H1 (cell line): ENCODE data around the gene INPP4B. TPM values are rescaled to one million over a fixed set of nuclear protein-coding genes. Genes with fewer than 3 reads are reported as not detected.

Source experiments
- CTCF ChIA-PET: fragments of 300-600 bp; sonication (Branson Sonifier 250); formaldehyde crosslinking; loops from one replicate; lab custom pipeline; 2021; ENCODE audit not compliant: partially characterized antibody; lab: Charles Lee
- POLR2A ChIA-PET: fragments of 300-600 bp; sonication (Branson Sonifier 250); formaldehyde crosslinking; loops from one replicate; lab custom pipeline; 2021; ENCODE audit warnings: inconsistent platforms; ENCODE audit not compliant: partially characterized antibody; lab: Charles Lee
- DNase-seq, 2 experiments: peaks; one replicate each; pipeline versions ENCODE4 v3.0.0 to v3.0.0-alpha.2; 2010 to 2022; ENCODE audit warnings: low spot score in 2 of 2, low read depth in 1 of 2, mixed read lengths in 1 of 2
- FAIRE-seq: peaks from 2 replicates; lab custom pipeline; 2011; peaks lifted over from hg19 to GRCh38; lab: Jason Lieb, UNC
- H2AFZ ChIP-seq: 2 replicates; pipeline ENCODE4 v1.8.1; 2012; ENCODE audit warnings: low read length, inconsistent platforms
- H2AK5ac ChIP-seq: 2 replicates; pipeline ENCODE4 v1.6.1; 2013; ENCODE audit warnings: low read depth, low read length
- H2BK120ac ChIP-seq: replicated peaks from 2 replicates; pipeline ENCODE3; 2013; ENCODE audit warnings: low read depth, low read length, inconsistent platforms
- H2BK12ac ChIP-seq: 2 replicates; pipeline ENCODE4 v1.6.1; 2013; ENCODE audit warnings: low read depth, low read length
- H2BK15ac ChIP-seq: 2 replicates; pipeline ENCODE4 v1.6.1; 2013; ENCODE audit warnings: low read length
- H2BK20ac ChIP-seq: 2 replicates; pipeline ENCODE4 v1.6.1; 2013; ENCODE audit warnings: low read length
- H2BK5ac ChIP-seq: 2 replicates; pipeline ENCODE4 v1.6.1; 2013; ENCODE audit warnings: low read depth, low read length
- H3K14ac ChIP-seq: 2 replicates; pipeline ENCODE4 v1.6.1; 2013; ENCODE audit warnings: inconsistent platforms; ENCODE audit not compliant: insufficient read length
- H3K18ac ChIP-seq: 2 replicates; pipeline ENCODE4 v1.6.1; 2013; ENCODE audit warnings: low read length; ENCODE audit errors: extremely low read depth
- H3K23ac ChIP-seq: 2 replicates; pipeline ENCODE4 v1.6.1; 2013; ENCODE audit warnings: inconsistent platforms; ENCODE audit not compliant: insufficient read length
- H3K23me2 ChIP-seq: 2 replicates; pipeline ENCODE4 v1.6.1; 2013; ENCODE audit warnings: low read depth, low read length
- H3K27ac ChIP-seq: 2 replicates; pipeline ENCODE4 v1.6.1; 2011; ENCODE audit warnings: low read depth, low read length, inconsistent platforms
- H3K27me3 ChIP-seq, 4 experiments: replicated peaks in 1 of 4; 1 replicate in 1 of 4; 2 replicates in 3 of 4; pipeline versions ENCODE4 v1.6.1 to v1.8.1; 2011 to 2013; ENCODE audit warnings: low read length in 3 of 4, mild to moderate bottlenecking in 3 of 4, inconsistent platforms in 2 of 4, mixed read lengths in 2 of 4, moderate library complexity in 1 of 4; ENCODE audit not compliant: control insufficient read depth in 3 of 4, insufficient read depth in 3 of 4; ENCODE audit errors: extremely low read depth in 1 of 4
- H3K36me3 ChIP-seq, 4 experiments: 2 replicates each; pipeline versions ENCODE4 v1.6.1 to v1.8.1; 2011 to 2013; ENCODE audit warnings: mild to moderate bottlenecking in 4 of 4, low read length in 3 of 4, moderate library complexity in 2 of 4, control low read depth in 1 of 4, inconsistent platforms in 1 of 4; ENCODE audit not compliant: insufficient read depth in 4 of 4, control insufficient read depth in 2 of 4
- H3K4ac ChIP-seq: replicated peaks from 2 replicates; pipeline ENCODE3; 2013; ENCODE audit warnings: low read length, low read depth, mixed read lengths, inconsistent platforms; ENCODE audit not compliant: insufficient read length
- H3K4me1 ChIP-seq, 4 experiments: replicated peaks in 1 of 4; 1 replicate in 1 of 4; 2 replicates in 3 of 4; pipeline versions ENCODE4 v1.6.1 to v1.8.1; 2011 to 2013; ENCODE audit warnings: low read length in 3 of 4, inconsistent platforms in 2 of 4, mixed read lengths in 1 of 4; ENCODE audit not compliant: insufficient read depth in 4 of 4, control insufficient read depth in 3 of 4
- H3K4me2 ChIP-seq, 2 experiments: 2 replicates each; pipeline versions ENCODE4 v1.6.1 to v1.8.1; 2011 to 2013; ENCODE audit warnings: low read depth in 2 of 2, low read length in 2 of 2, control low read depth in 1 of 2, inconsistent platforms in 1 of 2, mild to moderate bottlenecking in 1 of 2; ENCODE audit not compliant: insufficient read depth in 1 of 2
- H3K4me3 ChIP-seq, 4 experiments: fragments of 200-600, 300-600 bp in 1 of 4; sonication (generic), shearing (Covaris generic), sonication (Bioruptor Twin) in 1 of 4; 2 replicates each; pipeline versions ENCODE4 v1.5.1 to v1.8.1; 2011 to 2016; ENCODE audit warnings: low read length in 4 of 4, low read depth in 3 of 4, control low read depth in 2 of 4, inconsistent platforms in 2 of 4, mild to moderate bottlenecking in 2 of 4, mixed read lengths in 1 of 4, moderate library complexity in 1 of 4; ENCODE audit not compliant: insufficient read depth in 2 of 4; ENCODE audit errors: extremely low read depth in 1 of 4
- H3K56ac ChIP-seq: replicated peaks from 2 replicates; pipeline ENCODE3; 2013; ENCODE audit warnings: low read depth, mild to moderate bottlenecking, mixed read lengths, low read length, inconsistent platforms; ENCODE audit not compliant: insufficient read length
- H3K79me1 ChIP-seq: 2 replicates; pipeline ENCODE4 v1.6.1; 2013; ENCODE audit warnings: low read depth, low read length, control low read depth
- H3K79me2 ChIP-seq, 2 experiments: 2 replicates each; pipeline versions ENCODE4 v1.6.1 to v1.8.1; 2012 to 2013; ENCODE audit warnings: low read length in 2 of 2, mild to moderate bottlenecking in 2 of 2, inconsistent platforms in 1 of 2; ENCODE audit not compliant: insufficient read depth in 2 of 2, control insufficient read depth in 1 of 2
- H3K9ac ChIP-seq, 4 experiments: replicated peaks in 1 of 4; 1 replicate in 1 of 4; 2 replicates in 3 of 4; pipeline versions ENCODE4 v1.6.1 to v1.8.1; 2011 to 2013; ENCODE audit warnings: low read depth in 3 of 4, low read length in 3 of 4, control low read depth in 2 of 4, mild to moderate bottlenecking in 2 of 4, moderate library complexity in 2 of 4, inconsistent platforms in 1 of 4; ENCODE audit errors: extremely low read depth in 1 of 4
- H3K9me3 ChIP-seq, 2 experiments: 2 replicates each; pipeline versions ENCODE4 v1.6.1 to v1.8.1; 2012 to 2013; ENCODE audit warnings: mild to moderate bottlenecking in 2 of 2, moderate library complexity in 2 of 2, control low read depth in 1 of 2, inconsistent platforms in 1 of 2, low read depth in 1 of 2, low read length in 1 of 2, mixed read lengths in 1 of 2; ENCODE audit not compliant: insufficient read depth in 2 of 2
- H4K20me1 ChIP-seq, 2 experiments: replicated peaks in 1 of 2; 2 replicates each; pipeline versions ENCODE3 to v1.8.1; 2011 to 2013; ENCODE audit warnings: inconsistent platforms in 2 of 2, low read length in 2 of 2, mild to moderate bottlenecking in 1 of 2; ENCODE audit not compliant: insufficient read depth in 2 of 2, control insufficient read depth in 1 of 2
- H4K5ac ChIP-seq: 2 replicates; pipeline ENCODE4 v1.6.1; 2013; ENCODE audit warnings: low read length, low read depth, mixed read lengths, inconsistent platforms; ENCODE audit not compliant: insufficient read length
- H4K8ac ChIP-seq: 2 replicates; pipeline ENCODE4 v1.8.0; 2013; ENCODE audit warnings: mild to moderate bottlenecking, moderate library complexity, low read length, inconsistent platforms; ENCODE audit not compliant: insufficient read depth; ENCODE audit errors: extremely low read depth
- H4K91ac ChIP-seq: replicated peaks from 2 replicates; pipeline ENCODE3; 2013; ENCODE audit warnings: low read length, mixed read lengths, inconsistent platforms; ENCODE audit not compliant: insufficient read length
- EP300 ChIP-seq, 2 experiments: IDR thresholded peaks; 1 replicate in 1 of 2; 2 replicates in 1 of 2; pipeline ENCODE4 v1.6.1; 2011 to 2012; ENCODE audit warnings: low read depth in 2 of 2, low read length in 2 of 2, mild to moderate bottlenecking in 2 of 2, borderline replicate concordance in 1 of 2, inconsistent platforms in 1 of 2, moderate library complexity in 1 of 2
- NRF1 ChIP-seq: IDR thresholded peaks from 2 replicates; pipeline ENCODE4 v1.6.1; 2011; ENCODE audit warnings: mild to moderate bottlenecking, low read depth, low read length, improper control_type of control experiment
- POLR2AphosphoS5 ChIP-seq: IDR thresholded peaks from 2 replicates; pipeline ENCODE4 v1.6.1; 2011; ENCODE audit warnings: low read depth, low read length
- WGBS, 2 experiments: shearing (Covaris generic) in 1 of 2; methylation state at CpG; one replicate each; pipeline versions ENCODE4 v1.1.6 to v1.1.7; 2013 to 2015; ENCODE audit warnings: low lambda C conversion rate in 2 of 2, mixed read lengths in 2 of 2, inconsistent platforms in 1 of 2, low coverage in 1 of 2, missing lambda C conversion rate in 1 of 2; ENCODE audit not compliant: insufficient replicate concordance in 2 of 2, insufficient coverage in 1 of 2, insufficient read length in 1 of 2; ENCODE audit errors: extremely low coverage in 1 of 2, missing lambda C conversion rate in 1 of 2; 5-methylcytosine and 5-hydroxymethylcytosine counted together
- polyA plus RNA-seq, 7 experiments: library from polyadenylated mRNA; depleted of rRNA in 3 of 7; stranded (reverse) in 5 of 7; unstranded in 2 of 7; fragments of >200 nt in 5 of 7; fragments of 200-250 nt in 2 of 7; gene quantifications; 1 replicate in 5 of 7; 2 replicates in 1 of 7; 4 replicates in 1 of 7; pipeline versions ENCODE4 v1.2.1 to v1.2.3, GENCODE V29; 2011 to 2013; ENCODE audit warnings: missing spikeins in 2 of 7, mixed read lengths in 2 of 7
- total RNA-seq: library from RNA; stranded (reverse); fragmentation: NEBNext Ultra II Directional; extraction: Animal tissue kit (Norgen Biotek cat#: 25700); gene quantifications from 2 replicates; pipeline ENCODE4 v1.2.1, GENCODE V29; 2021

The INPP4B gene
- total and polyA plus RNA-seq, 2 of the 8 experiments (the other 6 are each of a cell fraction or from before 2014, with no cell fraction given): 0.11 to 0.54 TPM

DNA sequence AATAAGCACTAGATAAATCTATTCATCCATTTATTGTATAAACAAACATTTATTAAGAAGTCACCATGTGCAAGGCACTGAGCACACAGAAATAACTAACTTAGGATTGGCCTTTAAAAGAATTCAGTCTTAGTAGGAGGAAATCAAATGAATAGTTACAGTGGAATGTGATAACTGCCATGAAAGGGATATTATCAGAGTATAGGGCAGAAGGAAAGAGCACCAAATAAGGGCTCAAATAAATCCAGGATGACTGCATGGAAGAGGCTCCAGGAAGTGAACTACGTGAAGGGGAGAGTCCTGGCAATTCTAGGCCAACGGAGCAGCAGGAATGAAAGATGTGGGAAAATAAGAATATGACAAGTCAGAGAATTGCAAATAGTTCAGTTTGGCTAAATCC is 406.0 kb downstream of the INPP4B start:
- no peak overlapping the region for H3K9ac ChIP-seq
- no peak overlapping the region for H3K4me3 ChIP-seq
- no peak overlapping the region for H2BK120ac ChIP-seq
- CTCF ChIA-PET: interaction anchor here (1.0 kb wide), 2 partner anchors 23 to 86 kb away, joined by 3 read pairs; no protein-coding TSS in a partner anchor
- H3K79me1 ChIP-seq: no peaks in the 10 kb centered on the region
- H3K14ac ChIP-seq: no peak overlapping the region
- 90% methylated on average over 2 of the region's 2 CpGs; no CpG with 5 or more reads in 1 of the 2 experiments for WGBS, 2 experiments
- no peak overlapping the region for H3K56ac ChIP-seq
- H3K18ac ChIP-seq: no peak overlapping the region
- POLR2A ChIA-PET: no interaction called here
- TF ChIP-seq POLR2AphosphoS5: no peak
- TF ChIP-seq NRF1: no peak
- no peak for TF ChIP-seq EP300 (IDR thresholded peaks at IDR 0.05; ENCODE audit: borderline replicate concordance in 1 of 2, low read depth in 2 of 2, low read length in 2 of 2)
- no peaks in the 10 kb centered on the region for H3K23me2 ChIP-seq
- no peak for FAIRE-seq
- H2BK5ac ChIP-seq: no peak overlapping the region
- H4K8ac ChIP-seq: no peak overlapping the region
- no peak overlapping the region for H3K4ac ChIP-seq
- no peak overlapping the region for H3K4me2 ChIP-seq
- H4K5ac ChIP-seq: no peak overlapping the region
- no peaks in the 10 kb centered on the region for H3K9me3 ChIP-seq
- no peak overlapping the region for H3K23ac ChIP-seq
- H3K4me1 ChIP-seq: peaks cover 2 to 9% (median 7%) of the 10 kb centered on the region in 4 experiments; a peak in 4 of 7 replicates
- H2BK15ac ChIP-seq: no peak overlapping the region
- no peak overlapping the region for H2AK5ac ChIP-seq
- H4K91ac ChIP-seq: no peak overlapping the region
- H3K79me2 ChIP-seq: no peaks in the 10 kb centered on the region
- no peaks in the 10 kb centered on the region for H3K36me3 ChIP-seq
- no peak for DNase-seq
- H2BK20ac ChIP-seq: no peak overlapping the region
- H4K20me1 ChIP-seq: no peaks in the 10 kb centered on the region
- H2BK12ac ChIP-seq: no peak overlapping the region
- H3K27ac ChIP-seq: no peak overlapping the region
- no peak overlapping the region for H2AFZ ChIP-seq
- no peaks in the 10 kb centered on the region for H3K27me3 ChIP-seq
